Measurements from ENCODE around the gene CFAP77.

- TF ChIP-seq CTCF (conservative IDR thresholded peaks at IDR 0.05 in 1 of 2, IDR thresholded peaks at IDR 0.05 in 1 of 2; ENCODE audit: extremely low read depth in 1 of 2, insufficient read depth in 1 of 2, low read depth in 1 of 2, low read length in 2 of 2): no peak
- TF ChIP-seq EZH2 (IDR thresholded peaks at IDR 0.05; ENCODE audit: borderline replicate concordance, low read length): no peak
These were observed 181.8 kb downstream of the CFAP77 start for GRCh38 chr9:132591751-132592314.
